ENCODE results near the gene XYLT1.

Gene XYLT1

DNA sequence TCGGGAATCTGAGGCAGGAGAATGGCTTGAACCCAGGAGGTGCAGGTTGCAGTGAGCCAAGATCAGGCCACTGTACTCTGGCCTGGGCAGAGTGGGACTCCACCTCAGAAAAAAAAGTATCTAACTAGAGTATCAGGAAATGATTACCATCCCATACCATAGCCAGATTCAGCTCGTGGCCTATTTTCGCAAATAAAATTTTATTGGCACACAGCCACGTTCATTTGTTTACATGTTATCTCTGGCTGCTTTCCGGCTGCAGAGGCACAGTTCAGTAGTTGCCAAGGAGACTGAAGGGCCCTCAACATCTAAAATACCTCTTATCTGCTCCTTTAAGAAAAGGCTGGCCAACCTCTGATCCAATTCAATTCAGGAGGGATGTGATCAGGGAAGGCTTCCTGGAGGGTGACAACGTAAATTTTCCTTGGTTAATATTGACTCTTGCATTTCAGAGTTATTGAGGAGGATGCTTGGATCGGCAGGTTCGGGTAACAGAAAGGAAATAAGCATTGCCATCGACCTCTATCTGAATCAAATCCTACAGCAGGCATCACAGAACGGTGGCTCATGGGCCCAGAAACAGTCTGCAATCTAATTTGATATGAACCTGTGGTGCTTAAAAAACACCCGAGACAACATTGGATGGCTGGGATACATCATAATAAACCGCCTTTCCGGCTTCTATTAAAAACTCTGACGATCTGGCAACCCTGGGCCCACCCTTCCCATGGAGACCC lies 73.8 kb downstream of the XYLT1 start:
- peak; percentile 39 to 78 for DNase-seq

DNA sequence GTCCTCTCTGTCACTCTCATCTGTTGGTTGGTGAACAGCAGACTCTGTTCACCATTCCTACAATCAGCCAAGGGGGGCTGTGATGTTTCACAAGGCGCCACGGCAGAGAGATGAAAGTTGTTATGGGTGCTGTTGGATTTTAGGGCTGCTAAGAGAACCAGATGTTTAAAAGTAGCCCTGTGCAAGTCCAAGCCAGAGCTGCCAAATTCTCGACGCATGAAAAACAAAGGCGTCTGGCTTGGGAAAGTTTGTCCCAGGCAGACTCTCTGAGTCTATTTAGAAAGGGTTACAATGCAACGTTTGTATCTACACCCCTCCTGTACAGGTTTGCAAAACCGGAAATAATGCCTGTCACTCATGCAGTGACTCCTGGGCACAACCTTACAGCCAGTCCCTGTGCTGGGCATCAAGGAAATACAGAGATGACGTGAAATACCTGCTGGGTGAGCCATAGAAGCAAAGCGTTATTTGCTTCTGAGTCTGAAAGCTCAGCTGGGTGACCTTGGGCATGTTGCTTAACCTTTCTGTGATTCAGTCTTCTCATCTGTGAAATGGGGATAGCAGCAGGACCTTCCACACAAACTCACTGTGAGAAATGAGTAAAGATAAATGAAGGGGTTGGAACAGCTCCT lies 74.8 kb downstream of the XYLT1 start:
- DNase-seq: no peak

- DNase-seq: no peak
Observed at GRCh38 chr16:17392857-17393692, 77.7 kb downstream of the XYLT1 start.

DNA sequence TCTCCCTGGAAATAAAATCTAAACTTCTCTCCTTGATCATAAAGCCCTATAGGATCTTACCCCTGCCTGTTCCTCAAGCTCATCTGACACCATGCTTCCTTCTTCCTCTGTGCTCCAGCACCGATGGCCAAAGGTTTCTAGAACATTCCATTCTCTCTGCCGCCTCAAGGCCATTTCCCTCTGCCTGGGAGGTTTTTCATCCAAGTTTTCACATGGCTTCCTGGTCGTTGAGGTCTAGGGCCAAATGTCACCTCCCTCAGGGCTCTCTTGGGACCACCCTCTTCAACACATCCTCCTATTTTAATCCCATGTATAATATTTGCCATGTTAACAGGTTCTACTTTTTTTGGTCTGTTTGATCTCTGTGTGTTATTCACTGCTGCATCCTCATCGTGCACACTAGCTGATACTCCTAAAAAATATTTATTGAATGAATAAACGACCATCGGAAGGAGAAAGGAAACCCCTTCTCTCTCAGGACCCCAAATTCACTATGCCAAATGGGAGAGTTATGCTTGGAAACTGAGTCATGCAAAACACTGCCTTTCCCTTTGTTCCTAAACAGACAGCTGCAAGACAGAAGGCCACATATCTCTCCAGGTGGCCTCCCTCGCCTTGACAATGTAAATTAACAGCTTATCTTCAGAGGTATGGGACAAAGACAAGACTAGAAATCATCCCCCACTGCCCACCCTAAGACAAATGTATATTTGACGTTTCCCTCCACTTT lies 78.5 kb downstream of the XYLT1 start:
- DNase-seq: no peak

GRCh38 chr16:17391715-17392114 lies 79.0 kb downstream of the XYLT1 start:
- DNase-seq: no peak

GRCh38 chr16:17389384-17389783 lies 81.4 kb downstream of the XYLT1 start:
- DNase-seq: no peak

DNA sequence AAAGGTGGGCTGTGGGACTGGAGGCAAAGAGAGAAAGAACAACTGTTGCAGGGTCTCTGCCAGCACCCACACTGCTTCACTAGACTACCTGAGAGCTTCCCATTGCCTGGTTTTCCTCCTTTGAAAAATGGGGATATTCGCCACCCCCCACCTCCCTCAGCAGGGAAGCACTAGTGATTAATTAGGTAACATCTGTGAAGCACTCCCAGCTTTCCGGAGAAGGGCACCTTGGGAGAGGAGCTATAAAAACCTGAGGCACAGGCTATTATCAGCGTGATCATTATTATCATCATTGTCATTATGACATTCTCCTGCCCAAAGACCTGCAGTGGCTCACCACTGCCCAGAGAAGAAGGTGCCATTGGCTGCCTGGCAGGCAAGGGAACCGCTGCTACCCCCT lies 83.5 kb downstream of the XYLT1 start:
- DNase-seq: no peak

DNA sequence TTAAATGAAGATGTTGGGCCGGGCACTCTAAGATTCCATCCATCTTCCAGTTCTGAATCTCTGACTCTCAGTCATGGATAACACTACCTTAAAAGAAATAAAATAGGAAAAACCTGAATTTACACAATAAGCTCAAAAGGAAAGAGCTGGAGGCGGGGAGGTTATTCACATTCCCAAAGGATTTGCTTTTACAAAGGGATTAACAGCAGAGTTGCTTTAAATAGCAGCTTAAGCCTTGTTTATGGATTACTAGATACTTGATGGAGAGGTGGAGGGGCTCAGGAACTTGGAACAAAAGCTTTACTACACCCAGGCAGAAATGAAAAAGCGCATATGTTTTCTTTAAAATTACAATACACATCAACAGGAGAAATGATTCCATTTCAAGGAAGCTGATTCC lies 84.5 kb downstream of the XYLT1 start:
- DNase-seq: no peak

GRCh38 chr16:17384471-17384870 lies 86.3 kb downstream of the XYLT1 start:
- DNase-seq: no peak

GRCh38 chr16:17382949-17383863 lies 87.6 kb downstream of the XYLT1 start:
- peak in 1 of 2 donors; percentile 36 for DNase-seq

- DNase-seq: no peak
Observed at GRCh38 chr16:17382514-17382913, 88.2 kb downstream of the XYLT1 start.

- no peak for DNase-seq
Observed at GRCh38 chr16:17381784-17382183, 89.0 kb downstream of the XYLT1 start.

DNA sequence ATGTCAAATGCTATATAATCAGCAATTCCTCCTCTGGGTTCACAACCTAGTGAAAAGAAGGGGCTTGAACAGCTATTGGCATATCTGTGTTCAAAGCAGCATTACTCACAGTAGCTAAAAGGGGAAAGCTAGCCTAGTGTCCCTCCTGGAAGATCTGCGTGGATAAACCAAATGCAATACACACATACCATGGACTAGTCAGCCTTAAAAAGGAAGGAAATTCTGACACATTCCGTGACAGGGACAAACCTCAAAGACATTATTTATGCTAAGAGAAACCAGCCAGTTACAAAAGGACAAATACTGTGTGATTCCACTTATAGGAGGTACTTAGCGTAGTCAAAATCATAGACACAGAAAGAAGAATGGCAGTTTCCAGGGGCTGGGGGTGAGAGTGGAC lies 90.1 kb downstream of the XYLT1 start:
- no peak for DNase-seq

- no peak for DNase-seq
Observed at GRCh38 chr16:17379121-17379571, 91.6 kb downstream of the XYLT1 start.

DNA sequence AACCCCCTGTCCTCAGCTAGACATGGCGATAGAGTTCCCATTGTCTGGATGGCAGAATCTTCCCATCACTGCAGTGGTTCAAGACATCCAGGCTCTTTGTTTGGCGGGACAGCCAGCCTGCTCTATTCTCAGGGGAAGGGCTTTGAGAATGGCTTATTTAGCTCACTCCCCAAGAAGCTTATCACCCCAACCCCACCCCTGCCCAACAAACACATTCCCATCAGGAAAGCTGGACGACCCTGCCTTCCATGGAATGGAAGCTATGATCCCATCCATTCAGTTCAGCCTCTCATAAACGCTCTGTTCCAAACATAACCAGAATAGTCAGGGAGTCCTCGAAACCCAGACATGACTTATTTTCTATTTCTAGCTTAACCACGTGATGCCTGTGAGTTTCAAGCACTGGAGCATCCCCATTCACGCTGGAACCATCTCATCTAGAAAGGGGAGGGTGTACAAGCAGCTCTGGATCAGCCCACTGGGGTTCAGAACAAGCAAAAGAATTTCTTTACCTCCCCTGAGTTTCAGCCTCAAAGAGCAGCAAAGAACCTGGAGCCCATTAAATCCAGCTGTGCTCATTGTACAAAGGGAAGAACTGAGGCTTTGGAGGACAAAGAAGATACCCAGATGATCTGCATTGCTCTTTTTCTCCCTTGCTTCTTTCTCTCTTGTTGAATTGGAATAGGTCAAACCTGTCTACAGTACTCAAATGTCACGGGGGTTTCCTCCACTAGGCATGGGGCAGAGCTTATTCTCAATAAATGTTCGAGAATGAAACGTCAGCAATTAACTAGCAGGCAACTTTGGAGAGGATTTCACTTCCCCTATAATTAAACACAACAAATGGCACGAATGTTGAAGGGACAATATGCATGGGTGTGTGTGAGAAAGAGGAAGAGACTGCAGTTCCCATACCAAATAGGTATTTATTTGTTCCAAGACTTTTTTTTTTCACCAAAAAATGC lies 93.1 kb downstream of the XYLT1 start:
- DNase-seq: peak in 1 of 2 donors; percentile 47

GRCh38 chr16:17375461-17376304 lies 95.1 kb downstream of the XYLT1 start:
- DNase-seq: peak in 1 of 2 donors; percentile 36

DNA sequence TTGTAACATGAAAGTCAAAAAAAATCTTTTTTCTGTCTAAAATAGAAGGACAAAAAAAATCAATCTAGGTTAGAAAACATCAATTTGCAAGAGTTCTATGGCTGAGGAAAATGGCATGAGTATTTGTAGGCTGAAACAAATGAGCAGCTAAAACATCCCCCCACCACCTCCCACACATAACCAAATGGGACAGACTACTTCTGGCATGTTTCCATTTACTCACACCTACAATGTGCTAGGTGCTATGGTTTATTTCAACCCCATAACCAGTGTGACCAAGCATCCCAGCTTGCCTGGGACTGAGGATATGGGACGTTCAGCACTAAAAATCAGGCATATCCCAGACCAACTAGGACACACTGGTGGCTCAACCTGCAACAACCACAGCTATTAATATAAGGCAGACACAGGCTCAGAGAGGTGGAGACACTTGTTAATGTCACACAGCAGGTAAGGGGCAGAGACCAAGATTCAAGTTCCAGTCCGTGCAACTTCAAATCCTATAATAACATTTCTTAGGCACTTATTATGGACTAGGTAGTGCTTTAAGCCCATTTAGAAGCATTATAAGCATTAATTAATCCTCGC lies 96.0 kb downstream of the XYLT1 start:
- no peak for DNase-seq

GRCh38 chr16:17373533-17373932 lies 97.2 kb downstream of the XYLT1 start:
- no peak for DNase-seq

DNA sequence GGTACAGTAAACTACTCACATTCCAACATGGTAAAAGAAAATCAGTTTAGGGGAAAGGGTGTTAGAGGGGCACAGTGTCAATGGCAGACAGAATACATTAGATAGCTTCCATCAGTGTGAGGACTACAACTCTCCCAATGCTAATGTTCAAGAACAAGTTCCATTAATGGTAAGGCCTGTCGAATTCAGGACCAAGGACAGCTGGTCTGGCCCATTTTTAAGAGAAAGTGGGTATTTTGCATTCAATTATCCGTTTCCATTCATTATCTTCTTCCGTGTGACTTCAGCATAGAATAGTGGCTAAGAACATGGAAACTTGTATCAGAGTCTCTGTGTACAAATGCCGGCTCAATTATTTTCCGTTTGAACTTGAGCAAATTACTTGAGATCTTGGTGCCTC lies 98.4 kb downstream of the XYLT1 start:
- no peak for DNase-seq

Data from CD4-positive, alpha-beta T cell treated with Interferon alpha-2 for 1 hour (primary cell).